H1 (cell line): ENCODE data around the gene TCP11X1. TPM values are rescaled to one million over a fixed set of nuclear protein-coding genes. Genes with fewer than 3 reads are reported as not detected.
"Not testable (repeated sequence)": the region's sequence is repeated elsewhere in the genome, so short reads cannot be mapped to it uniquely, and the experiment has no call there.

Experiments
- CTCF ChIA-PET: fragments of 300-600 bp; sonication (Branson Sonifier 250); formaldehyde crosslinking; loops from one replicate; lab custom pipeline; 2021; ENCODE audit not compliant: partially characterized antibody; lab: Charles Lee
- POLR2A ChIA-PET: fragments of 300-600 bp; sonication (Branson Sonifier 250); formaldehyde crosslinking; loops from one replicate; lab custom pipeline; 2021; ENCODE audit warnings: inconsistent platforms; ENCODE audit not compliant: partially characterized antibody; lab: Charles Lee
- DNase-seq, 2 experiments: peaks; one replicate each; pipeline versions ENCODE4 v3.0.0 to v3.0.0-alpha.2; 2010 to 2022; ENCODE audit warnings: low spot score in 2 of 2, low read depth in 1 of 2, mixed read lengths in 1 of 2
- FAIRE-seq: peaks from 2 replicates; lab custom pipeline; 2011; peaks lifted over from hg19 to GRCh38; lab: Jason Lieb, UNC
- H2AFZ ChIP-seq: 2 replicates; pipeline ENCODE4 v1.8.1; 2012; ENCODE audit warnings: low read length, inconsistent platforms
- H2AK5ac ChIP-seq: 2 replicates; pipeline ENCODE4 v1.6.1; 2013; ENCODE audit warnings: low read depth, low read length
- H2BK120ac ChIP-seq: replicated peaks from 2 replicates; pipeline ENCODE3; 2013; ENCODE audit warnings: low read depth, low read length, inconsistent platforms
- H2BK12ac ChIP-seq: 2 replicates; pipeline ENCODE4 v1.6.1; 2013; ENCODE audit warnings: low read depth, low read length
- H2BK15ac ChIP-seq: 2 replicates; pipeline ENCODE4 v1.6.1; 2013; ENCODE audit warnings: low read length
- H2BK20ac ChIP-seq: 2 replicates; pipeline ENCODE4 v1.6.1; 2013; ENCODE audit warnings: low read length
- H2BK5ac ChIP-seq: 2 replicates; pipeline ENCODE4 v1.6.1; 2013; ENCODE audit warnings: low read depth, low read length
- H3K14ac ChIP-seq: 2 replicates; pipeline ENCODE4 v1.6.1; 2013; ENCODE audit warnings: inconsistent platforms; ENCODE audit not compliant: insufficient read length
- H3K18ac ChIP-seq: 2 replicates; pipeline ENCODE4 v1.6.1; 2013; ENCODE audit warnings: low read length; ENCODE audit errors: extremely low read depth
- H3K23ac ChIP-seq: 2 replicates; pipeline ENCODE4 v1.6.1; 2013; ENCODE audit warnings: inconsistent platforms; ENCODE audit not compliant: insufficient read length
- H3K23me2 ChIP-seq: 2 replicates; pipeline ENCODE4 v1.6.1; 2013; ENCODE audit warnings: low read depth, low read length
- H3K27ac ChIP-seq: 2 replicates; pipeline ENCODE4 v1.6.1; 2011; ENCODE audit warnings: low read depth, low read length, inconsistent platforms
- H3K27me3 ChIP-seq, 4 experiments: replicated peaks in 1 of 4; 1 replicate in 1 of 4; 2 replicates in 3 of 4; pipeline versions ENCODE4 v1.6.1 to v1.8.1; 2011 to 2013; ENCODE audit warnings: low read length in 3 of 4, mild to moderate bottlenecking in 3 of 4, inconsistent platforms in 2 of 4, mixed read lengths in 2 of 4, moderate library complexity in 1 of 4; ENCODE audit not compliant: control insufficient read depth in 3 of 4, insufficient read depth in 3 of 4; ENCODE audit errors: extremely low read depth in 1 of 4
- H3K36me3 ChIP-seq, 4 experiments: 2 replicates each; pipeline versions ENCODE4 v1.6.1 to v1.8.1; 2011 to 2013; ENCODE audit warnings: mild to moderate bottlenecking in 4 of 4, low read length in 3 of 4, moderate library complexity in 2 of 4, control low read depth in 1 of 4, inconsistent platforms in 1 of 4; ENCODE audit not compliant: insufficient read depth in 4 of 4, control insufficient read depth in 2 of 4
- H3K4ac ChIP-seq: replicated peaks from 2 replicates; pipeline ENCODE3; 2013; ENCODE audit warnings: low read length, low read depth, mixed read lengths, inconsistent platforms; ENCODE audit not compliant: insufficient read length
- H3K4me1 ChIP-seq, 4 experiments: replicated peaks in 1 of 4; 1 replicate in 1 of 4; 2 replicates in 3 of 4; pipeline versions ENCODE4 v1.6.1 to v1.8.1; 2011 to 2013; ENCODE audit warnings: low read length in 3 of 4, inconsistent platforms in 2 of 4, mixed read lengths in 1 of 4; ENCODE audit not compliant: insufficient read depth in 4 of 4, control insufficient read depth in 3 of 4
- H3K4me2 ChIP-seq, 2 experiments: 2 replicates each; pipeline versions ENCODE4 v1.6.1 to v1.8.1; 2011 to 2013; ENCODE audit warnings: low read depth in 2 of 2, low read length in 2 of 2, control low read depth in 1 of 2, inconsistent platforms in 1 of 2, mild to moderate bottlenecking in 1 of 2; ENCODE audit not compliant: insufficient read depth in 1 of 2
- H3K4me3 ChIP-seq, 4 experiments: fragments of 200-600, 300-600 bp in 1 of 4; sonication (generic), shearing (Covaris generic), sonication (Bioruptor Twin) in 1 of 4; 2 replicates each; pipeline versions ENCODE4 v1.5.1 to v1.8.1; 2011 to 2016; ENCODE audit warnings: low read length in 4 of 4, low read depth in 3 of 4, control low read depth in 2 of 4, inconsistent platforms in 2 of 4, mild to moderate bottlenecking in 2 of 4, mixed read lengths in 1 of 4, moderate library complexity in 1 of 4; ENCODE audit not compliant: insufficient read depth in 2 of 4; ENCODE audit errors: extremely low read depth in 1 of 4
- H3K56ac ChIP-seq: replicated peaks from 2 replicates; pipeline ENCODE3; 2013; ENCODE audit warnings: low read depth, mild to moderate bottlenecking, mixed read lengths, low read length, inconsistent platforms; ENCODE audit not compliant: insufficient read length
- H3K79me1 ChIP-seq: 2 replicates; pipeline ENCODE4 v1.6.1; 2013; ENCODE audit warnings: low read depth, low read length, control low read depth
- H3K79me2 ChIP-seq, 2 experiments: 2 replicates each; pipeline versions ENCODE4 v1.6.1 to v1.8.1; 2012 to 2013; ENCODE audit warnings: low read length in 2 of 2, mild to moderate bottlenecking in 2 of 2, inconsistent platforms in 1 of 2; ENCODE audit not compliant: insufficient read depth in 2 of 2, control insufficient read depth in 1 of 2
- H3K9ac ChIP-seq, 4 experiments: replicated peaks in 1 of 4; 1 replicate in 1 of 4; 2 replicates in 3 of 4; pipeline versions ENCODE4 v1.6.1 to v1.8.1; 2011 to 2013; ENCODE audit warnings: low read depth in 3 of 4, low read length in 3 of 4, control low read depth in 2 of 4, mild to moderate bottlenecking in 2 of 4, moderate library complexity in 2 of 4, inconsistent platforms in 1 of 4; ENCODE audit errors: extremely low read depth in 1 of 4
- H3K9me3 ChIP-seq, 2 experiments: 2 replicates each; pipeline versions ENCODE4 v1.6.1 to v1.8.1; 2012 to 2013; ENCODE audit warnings: mild to moderate bottlenecking in 2 of 2, moderate library complexity in 2 of 2, control low read depth in 1 of 2, inconsistent platforms in 1 of 2, low read depth in 1 of 2, low read length in 1 of 2, mixed read lengths in 1 of 2; ENCODE audit not compliant: insufficient read depth in 2 of 2
- H4K20me1 ChIP-seq, 2 experiments: replicated peaks in 1 of 2; 2 replicates each; pipeline versions ENCODE3 to v1.8.1; 2011 to 2013; ENCODE audit warnings: inconsistent platforms in 2 of 2, low read length in 2 of 2, mild to moderate bottlenecking in 1 of 2; ENCODE audit not compliant: insufficient read depth in 2 of 2, control insufficient read depth in 1 of 2
- H4K5ac ChIP-seq: 2 replicates; pipeline ENCODE4 v1.6.1; 2013; ENCODE audit warnings: low read length, low read depth, mixed read lengths, inconsistent platforms; ENCODE audit not compliant: insufficient read length
- H4K8ac ChIP-seq: 2 replicates; pipeline ENCODE4 v1.8.0; 2013; ENCODE audit warnings: mild to moderate bottlenecking, moderate library complexity, low read length, inconsistent platforms; ENCODE audit not compliant: insufficient read depth; ENCODE audit errors: extremely low read depth
- H4K91ac ChIP-seq: replicated peaks from 2 replicates; pipeline ENCODE3; 2013; ENCODE audit warnings: low read length, mixed read lengths, inconsistent platforms; ENCODE audit not compliant: insufficient read length
- WGBS, 2 experiments: shearing (Covaris generic) in 1 of 2; methylation state at CpG; one replicate each; pipeline versions ENCODE4 v1.1.6 to v1.1.7; 2013 to 2015; ENCODE audit warnings: low lambda C conversion rate in 2 of 2, mixed read lengths in 2 of 2, inconsistent platforms in 1 of 2, low coverage in 1 of 2, missing lambda C conversion rate in 1 of 2; ENCODE audit not compliant: insufficient replicate concordance in 2 of 2, insufficient coverage in 1 of 2, insufficient read length in 1 of 2; ENCODE audit errors: extremely low coverage in 1 of 2, missing lambda C conversion rate in 1 of 2; 5-methylcytosine and 5-hydroxymethylcytosine counted together
- long read RNA-seq, 2 experiments: library from RNA in 1 of 2; library from capped mRNA in 1 of 2; stranded (forward); transcript quantifications; one replicate each; pipeline ENCODE4 v2.0.0, GENCODE V29; 2021; ENCODE audit warnings: inconsistent platforms in 1 of 2
- polyA minus RNA-seq, 3 experiments: library from RNA; depleted of rRNA, polyadenylated mRNA; stranded (reverse); fragments of >200 nt; gene quantifications; 1 replicate in 2 of 3; 2 replicates in 1 of 3; pipeline ENCODE4 v1.2.3, GENCODE V29; 2011
- polyA plus RNA-seq, 7 experiments: library from polyadenylated mRNA; depleted of rRNA in 3 of 7; stranded (reverse) in 5 of 7; unstranded in 2 of 7; fragments of >200 nt in 5 of 7; fragments of 200-250 nt in 2 of 7; gene quantifications; 1 replicate in 5 of 7; 2 replicates in 1 of 7; 4 replicates in 1 of 7; pipeline versions ENCODE4 v1.2.1 to v1.2.3, GENCODE V29; 2011 to 2013; ENCODE audit warnings: missing spikeins in 2 of 7, mixed read lengths in 2 of 7
- total RNA-seq: library from RNA; stranded (reverse); fragmentation: NEBNext Ultra II Directional; extraction: Animal tissue kit (Norgen Biotek cat#: 25700); gene quantifications from 2 replicates; pipeline ENCODE4 v1.2.1, GENCODE V29; 2021

TCP11X1 gene
- total RNA-seq (not detected in 2 replicates), polyA plus RNA-seq (2011; rRNA removed) (not detected in 2 replicates), polyA minus RNA-seq (2011; rRNA and poly(A)+ RNA removed) (not detected in 2 replicates)
- polyA plus RNA-seq (2011; cell fraction: cytosol; rRNA removed): not detected
- not detected for polyA plus RNA-seq (2011; cell fraction: nucleus; rRNA removed)
- polyA plus RNA-seq (2012, experiment 1 of 2): not detected in 4 replicates
- polyA plus RNA-seq (2012, experiment 2 of 2): not detected
- 0.02 TPM for polyA plus RNA-seq (2013, experiment 1 of 2)
- not detected for polyA plus RNA-seq (2013, experiment 2 of 2)
- polyA minus RNA-seq (2011; cell fraction: cytosol; rRNA and poly(A)+ RNA removed): not detected
- not detected for polyA minus RNA-seq (2011; cell fraction: nucleus; rRNA and poly(A)+ RNA removed)
- long read RNA-seq, experiment 1: 0 reads
- long read RNA-seq, experiment 2: 0 reads

DNA sequence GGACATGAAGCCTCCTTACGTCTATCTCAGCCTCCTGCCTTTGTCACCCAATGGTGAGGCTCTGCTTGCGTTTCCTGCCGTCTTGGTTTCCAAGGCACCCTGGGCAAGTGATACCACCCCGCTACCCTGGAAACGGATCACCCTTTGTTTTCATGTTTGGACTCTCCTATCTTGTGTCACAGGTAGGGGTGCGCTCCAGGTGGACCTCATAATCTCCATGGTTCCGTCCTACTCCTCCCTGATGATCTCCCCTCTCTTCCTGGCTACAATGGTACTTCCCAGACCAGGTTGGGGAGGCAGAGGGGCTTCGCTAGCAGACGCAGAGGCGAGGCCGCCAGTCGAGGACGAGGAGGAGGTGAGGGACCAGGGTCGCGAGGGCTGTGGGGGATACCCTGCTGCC, at the start of gene TCP11X1:
TCP11X1 (plus strand) TSS at position 316 of the 400 bp plus-strand sequence.
- FAIRE-seq, CTCF ChIA-PET, H3K4me1 ChIP-seq, H2BK5ac ChIP-seq, H3K4me3 ChIP-seq, H3K18ac ChIP-seq, H3K4me2 ChIP-seq, H4K91ac ChIP-seq, H2BK120ac ChIP-seq, H2AFZ ChIP-seq, H3K79me1 ChIP-seq, H4K20me1 ChIP-seq, H3K36me3 ChIP-seq, POLR2A ChIA-PET, H3K23me2 ChIP-seq, H3K27ac ChIP-seq, H3K23ac ChIP-seq, H2BK12ac ChIP-seq, H3K4ac ChIP-seq, H3K79me2 ChIP-seq, H3K14ac ChIP-seq, H3K27me3 ChIP-seq, DNase-seq, H4K8ac ChIP-seq, H2BK15ac ChIP-seq, H4K5ac ChIP-seq, H3K9me3 ChIP-seq, H3K56ac ChIP-seq, H2BK20ac ChIP-seq, H3K9ac ChIP-seq, H2AK5ac ChIP-seq: not testable (repeated sequence)
- WGBS, 2 experiments: no CpG with 5 or more reads among the region's 15 CpGs
